ENCODE data around the gene PTPN14.
A peak's percentile ranks its signal among the peaks of the same experiment; 100 is the strongest.
"Not testable (repeated sequence)": the region's sequence is repeated elsewhere in the genome, so short reads cannot be mapped to it uniquely, and the experiment has no call there.

Gene PTPN14

GRCh38 chr1:214400131-214400530, 151.3 kb downstream of the PTPN14 start:
- Mint-ChIP-seq H3K4me1 (ENCODE audit: low read depth) (peaks cover 57% of the 10 kb centered on the region), H3K36me3 (ENCODE audit: low read depth) (peaks cover 33% of the 10 kb centered on the region), H3K27ac (no peak overlapping the region), H3K9me3 (peaks cover 21% of the 10 kb centered on the region), H3K4me3 (no peak overlapping the region), H3K27me3 (ENCODE audit: low read depth) (no peaks in the 10 kb centered on the region)

GRCh38 chr1:214398490-214398889, 152.9 kb downstream of the PTPN14 start:
- Mint-ChIP-seq H3K4me1 (ENCODE audit: low read depth) (peaks cover 42% of the 10 kb centered on the region), H3K27ac (no peak overlapping the region), H3K27me3 (ENCODE audit: low read depth) (no peaks in the 10 kb centered on the region), H3K36me3 (ENCODE audit: low read depth) (peaks cover 29% of the 10 kb centered on the region), H3K4me3 (no peak overlapping the region), H3K9me3 (peaks cover 21% of the 10 kb centered on the region)

GRCh38 chr1:214397497-214397896, 153.9 kb downstream of the PTPN14 start:
- peaks cover 39% of the 10 kb centered on the region for H3K4me1 Mint-ChIP-seq (ENCODE audit: low read depth)
- peak overlapping the region; percentile 50 for H3K4me3 Mint-ChIP-seq
- H3K36me3 Mint-ChIP-seq (ENCODE audit: low read depth) = peaks cover 25% of the 10 kb centered on the region

GRCh38 chr1:214396330-214396729, 155.1 kb downstream of the PTPN14 start:
- peaks cover 21% of the 10 kb centered on the region for H3K9me3 Mint-ChIP-seq
- peaks cover 39% of the 10 kb centered on the region for H3K4me1 Mint-ChIP-seq (ENCODE audit: low read depth)
- H3K4me3 Mint-ChIP-seq = peak overlapping the region; percentile 6
- peak overlapping the region; percentile 61 for H3K27ac Mint-ChIP-seq
- peaks cover 25% of the 10 kb centered on the region for H3K36me3 Mint-ChIP-seq (ENCODE audit: low read depth)
- no peaks in the 10 kb centered on the region for H3K27me3 Mint-ChIP-seq (ENCODE audit: low read depth)

More at GRCh38 chr1:214397497-214397896, 153.9 kb downstream of the PTPN14 start:
- Mint-ChIP-seq H3K27ac (peak overlapping the region; percentile 61), H3K9me3 (peaks cover 21% of the 10 kb centered on the region), H3K27me3 (ENCODE audit: low read depth) (no peaks in the 10 kb centered on the region)

- H3K9me3 Mint-ChIP-seq = peaks cover 21% of the 10 kb centered on the region
- not testable (repeated sequence) for H3K27me3 Mint-ChIP-seq (ENCODE audit: low read depth); H3K4me3 Mint-ChIP-seq; H3K27ac Mint-ChIP-seq
- H3K36me3 Mint-ChIP-seq (ENCODE audit: low read depth) = peaks cover 25% of the 10 kb centered on the region
- peaks cover 35% of the 10 kb centered on the region for H3K4me1 Mint-ChIP-seq (ENCODE audit: low read depth)
Observed at GRCh38 chr1:214394569-214394968, 156.8 kb downstream of the PTPN14 start.

- no peak overlapping the region for H3K4me3 Mint-ChIP-seq
- peaks cover 19% of the 10 kb centered on the region for H3K9me3 Mint-ChIP-seq
- no peak overlapping the region for H3K27ac Mint-ChIP-seq
- peaks cover 35% of the 10 kb centered on the region for H3K4me1 Mint-ChIP-seq (ENCODE audit: low read depth)
- H3K27me3 Mint-ChIP-seq (ENCODE audit: low read depth) = no peaks in the 10 kb centered on the region
- H3K36me3 Mint-ChIP-seq (ENCODE audit: low read depth) = peaks cover 22% of the 10 kb centered on the region
Observed at GRCh38 chr1:214393086-214393485, 158.3 kb downstream of the PTPN14 start.

GRCh38 chr1:214391873-214392645, 159.3 kb downstream of the PTPN14 start:
- H3K27ac Mint-ChIP-seq = no peak overlapping the region
- H3K4me1 Mint-ChIP-seq (ENCODE audit: low read depth) = peaks cover 26% of the 10 kb centered on the region

GRCh38 chr1:214389734-214390133, 161.7 kb downstream of the PTPN14 start:
- no peak overlapping the region for H3K4me3 Mint-ChIP-seq
- no peak overlapping the region for H3K27ac Mint-ChIP-seq

More at GRCh38 chr1:214391873-214392645, 159.3 kb downstream of the PTPN14 start:
- no peaks in the 10 kb centered on the region for H3K27me3 Mint-ChIP-seq (ENCODE audit: low read depth)
- no peak overlapping the region for H3K4me3 Mint-ChIP-seq
- H3K36me3 Mint-ChIP-seq (ENCODE audit: low read depth) = peaks cover 14% of the 10 kb centered on the region
- H3K9me3 Mint-ChIP-seq = peaks cover 9% of the 10 kb centered on the region

GRCh38 chr1:214386747-214387146, 164.7 kb downstream of the PTPN14 start:
- no peaks in the 10 kb centered on the region for H3K9me3 Mint-ChIP-seq
- peaks cover 4% of the 10 kb centered on the region for H3K36me3 Mint-ChIP-seq (ENCODE audit: low read depth)
- no peaks in the 10 kb centered on the region for H3K27me3 Mint-ChIP-seq (ENCODE audit: low read depth)
- H3K4me1 Mint-ChIP-seq (ENCODE audit: low read depth) = peaks cover 22% of the 10 kb centered on the region
- H3K4me3 Mint-ChIP-seq = peak overlapping the region; percentile 33
- H3K27ac Mint-ChIP-seq = peak overlapping the region; percentile 92

More at GRCh38 chr1:214389734-214390133, 161.7 kb downstream of the PTPN14 start:
- peaks cover 20% of the 10 kb centered on the region for H3K4me1 Mint-ChIP-seq (ENCODE audit: low read depth)
- H3K27me3 Mint-ChIP-seq (ENCODE audit: low read depth) = no peaks in the 10 kb centered on the region
- peaks cover 3% of the 10 kb centered on the region for H3K36me3 Mint-ChIP-seq (ENCODE audit: low read depth)
- no peaks in the 10 kb centered on the region for H3K9me3 Mint-ChIP-seq

GRCh38 chr1:214386333-214386732, 165.1 kb downstream of the PTPN14 start:
- Mint-ChIP-seq H3K9me3 (no peaks in the 10 kb centered on the region), H3K27me3 (ENCODE audit: low read depth) (no peaks in the 10 kb centered on the region), H3K36me3 (ENCODE audit: low read depth) (peaks cover 4% of the 10 kb centered on the region), H3K4me3 (no peak overlapping the region), H3K4me1 (ENCODE audit: low read depth) (peaks cover 22% of the 10 kb centered on the region), H3K27ac (peak overlapping the region; percentile 92)

GRCh38 chr1:214385428-214385827, 166.0 kb downstream of the PTPN14 start:
- Mint-ChIP-seq H3K36me3 (ENCODE audit: low read depth) (peaks cover 4% of the 10 kb centered on the region), H3K27ac (no peak overlapping the region), H3K9me3 (no peaks in the 10 kb centered on the region), H3K27me3 (ENCODE audit: low read depth) (no peaks in the 10 kb centered on the region), H3K4me1 (ENCODE audit: low read depth) (peaks cover 22% of the 10 kb centered on the region), H3K4me3 (no peak overlapping the region)

- no peaks in the 10 kb centered on the region for H3K27me3 Mint-ChIP-seq (ENCODE audit: low read depth)
- H3K9me3 Mint-ChIP-seq = no peaks in the 10 kb centered on the region
- peaks cover 4% of the 10 kb centered on the region for H3K36me3 Mint-ChIP-seq (ENCODE audit: low read depth)
- H3K4me3 Mint-ChIP-seq = no peak overlapping the region
- no peak overlapping the region for H3K27ac Mint-ChIP-seq
- peaks cover 21% of the 10 kb centered on the region for H3K4me1 Mint-ChIP-seq (ENCODE audit: low read depth)
Observed at GRCh38 chr1:214384373-214385079, 166.9 kb downstream of the PTPN14 start.

GRCh38 chr1:214383381-214384372, 167.7 kb downstream of the PTPN14 start:
- Mint-ChIP-seq H3K27me3 (ENCODE audit: low read depth) (no peaks in the 10 kb centered on the region), H3K4me3 (no peak overlapping the region), H3K36me3 (ENCODE audit: low read depth) (peaks cover 2% of the 10 kb centered on the region), H3K27ac (no peak overlapping the region), H3K4me1 (ENCODE audit: low read depth) (peaks cover 16% of the 10 kb centered on the region), H3K9me3 (no peaks in the 10 kb centered on the region)

Data from T-helper 1 cell treated with Interleukin-12 subunit alpha and Interleukin-12 subunit beta and Interleukin-4 antibody, amounts not matched to agents 30 μg/mL and 1 μg/mL, for 36 hours (primary cell).